Urothelium cell line (cell line): ENCODE results near the gene TGIF2.
A peak's percentile ranks its signal among the peaks of the same experiment; 100 is the strongest.

Experiments used
- DNase-seq: peaks from one replicate; pipeline ENCODE4 v3.0.0; 2011; ENCODE audit warnings: low spot score, mixed read lengths
- FAIRE-seq: peaks from 2 replicates; lab custom pipeline; 2011; peaks lifted over from hg19 to GRCh38; lab: Jason Lieb, UNC

Gene TGIF2

GRCh38 chr20:36574366-36575135 lies 1.2 kb downstream of the TGIF2 start:
- FAIRE-seq (no peak), DNase-seq (peak; percentile 59)

DNA sequence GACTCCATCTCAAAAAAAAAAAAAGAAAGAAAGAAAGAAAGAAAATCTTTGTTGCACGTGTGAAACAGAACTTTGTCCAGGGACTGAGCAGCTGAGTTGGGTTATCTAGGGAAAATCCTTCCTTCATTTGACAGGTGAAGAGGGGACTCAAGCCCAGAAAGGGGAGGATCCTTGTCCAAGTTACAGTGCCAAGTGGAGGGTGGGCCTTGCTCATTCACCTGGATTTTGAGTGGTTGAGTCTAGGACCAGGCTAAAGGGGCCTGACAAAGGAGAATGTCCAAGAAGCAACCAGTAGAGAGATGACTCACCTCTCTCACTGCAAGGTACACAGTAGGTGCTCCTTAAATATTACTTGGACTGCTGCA lies 2.7 kb downstream of the TGIF2 start:
- DNase-seq (no peak), FAIRE-seq (no peak)

- FAIRE-seq (no peak), DNase-seq (no peak)
These were observed 5.1 kb downstream of the TGIF2 start for GRCh38 chr20:36578356-36579041.

GRCh38 chr20:36579996-36580545 lies 6.7 kb downstream of the TGIF2 start:
- FAIRE-seq, result no peak
- no peak for DNase-seq

DNA sequence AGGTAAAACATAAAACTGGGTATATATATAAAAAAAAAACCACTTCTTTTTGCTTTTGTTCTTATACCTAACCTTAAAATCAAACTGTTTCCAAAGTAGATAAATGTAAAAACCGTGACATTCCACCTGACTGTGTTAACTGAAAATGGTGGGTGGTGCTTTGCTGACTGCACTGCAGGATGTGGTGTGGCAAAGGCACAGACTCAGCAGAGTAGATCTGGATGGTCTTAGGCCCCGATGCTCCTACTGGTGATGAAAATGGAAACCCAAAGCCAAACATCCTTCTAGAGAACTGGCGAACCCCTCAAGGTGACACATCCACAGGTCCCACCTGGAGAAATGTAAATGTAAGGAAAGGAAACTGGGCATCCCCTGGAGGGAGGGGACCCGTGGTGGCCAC lies 8.9 kb downstream of the TGIF2 start:
- DNase-seq (no peak), FAIRE-seq (no peak)

DNA sequence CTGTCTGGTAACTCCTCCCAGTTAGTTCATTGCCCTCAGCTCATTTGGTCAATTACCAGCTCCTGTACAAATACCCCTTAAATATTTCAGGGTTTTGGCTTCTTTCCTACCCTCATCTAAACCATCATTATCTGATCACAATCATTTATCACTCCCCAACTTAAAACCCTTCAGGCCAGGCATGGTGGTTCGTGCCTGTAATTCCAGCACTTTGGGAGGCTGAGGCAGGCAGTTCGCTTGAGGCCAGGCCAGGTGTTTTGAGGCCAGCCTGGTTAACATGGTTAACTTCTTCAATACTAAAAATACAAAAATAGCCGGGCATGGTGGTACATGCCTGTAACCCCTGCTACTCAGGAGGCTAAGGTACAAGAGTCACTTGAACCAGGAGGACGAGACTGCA lies 9.4 kb downstream of the TGIF2 start:
- DNase-seq, result no peak

GRCh38 chr20:36584018-36584481 lies 10.7 kb downstream of the TGIF2 start:
- no peak for FAIRE-seq
- no peak for DNase-seq

More for the DNA sequence above, 9.4 kb downstream of the TGIF2 start:
- no peak for FAIRE-seq

DNA sequence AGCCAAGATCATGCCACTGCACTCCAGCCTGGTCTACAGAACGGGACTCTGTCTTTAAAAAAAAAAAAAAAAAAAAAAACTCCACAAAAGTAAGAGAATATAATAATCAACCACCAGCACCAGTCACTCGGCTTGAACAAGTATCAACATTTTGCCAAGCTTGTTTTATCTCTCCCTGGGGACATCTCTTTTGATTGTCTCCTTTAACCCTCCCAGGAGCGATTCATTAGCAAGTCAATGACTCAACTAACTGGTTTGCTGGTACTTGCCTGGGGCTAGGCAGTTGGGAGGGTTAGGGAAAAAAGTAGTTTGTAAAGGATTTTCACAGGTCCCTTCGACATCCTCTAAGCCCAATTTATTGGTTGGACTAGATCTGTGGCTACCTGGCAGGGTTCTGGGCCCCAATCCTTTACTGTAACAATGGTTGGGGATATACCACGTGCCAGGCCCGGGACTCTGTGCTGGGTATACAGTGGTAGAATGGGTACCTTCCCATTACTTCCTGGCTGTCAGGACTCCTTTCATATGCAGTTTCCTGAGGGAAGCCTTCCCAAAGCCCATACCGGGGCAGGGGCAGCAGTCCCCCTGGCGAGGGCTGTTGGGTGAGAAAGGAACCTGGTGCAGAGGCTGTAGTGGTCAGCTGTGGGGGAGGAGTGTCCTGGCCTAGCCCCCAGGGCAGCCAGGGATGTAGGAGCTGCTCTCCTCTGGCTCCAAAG lies 12.2 kb downstream of the TGIF2 start:
- no peak for DNase-seq

GRCh38 chr20:36587388-36588070 lies 14.1 kb downstream of the TGIF2 start:
- FAIRE-seq, result no peak
- no peak for DNase-seq

More for the DNA sequence above, 12.2 kb downstream of the TGIF2 start:
- FAIRE-seq, result no peak

- no peak for DNase-seq
- no peak for FAIRE-seq
These were observed 17.9 kb downstream of the TGIF2 start for GRCh38 chr20:36591281-36591680.

DNA sequence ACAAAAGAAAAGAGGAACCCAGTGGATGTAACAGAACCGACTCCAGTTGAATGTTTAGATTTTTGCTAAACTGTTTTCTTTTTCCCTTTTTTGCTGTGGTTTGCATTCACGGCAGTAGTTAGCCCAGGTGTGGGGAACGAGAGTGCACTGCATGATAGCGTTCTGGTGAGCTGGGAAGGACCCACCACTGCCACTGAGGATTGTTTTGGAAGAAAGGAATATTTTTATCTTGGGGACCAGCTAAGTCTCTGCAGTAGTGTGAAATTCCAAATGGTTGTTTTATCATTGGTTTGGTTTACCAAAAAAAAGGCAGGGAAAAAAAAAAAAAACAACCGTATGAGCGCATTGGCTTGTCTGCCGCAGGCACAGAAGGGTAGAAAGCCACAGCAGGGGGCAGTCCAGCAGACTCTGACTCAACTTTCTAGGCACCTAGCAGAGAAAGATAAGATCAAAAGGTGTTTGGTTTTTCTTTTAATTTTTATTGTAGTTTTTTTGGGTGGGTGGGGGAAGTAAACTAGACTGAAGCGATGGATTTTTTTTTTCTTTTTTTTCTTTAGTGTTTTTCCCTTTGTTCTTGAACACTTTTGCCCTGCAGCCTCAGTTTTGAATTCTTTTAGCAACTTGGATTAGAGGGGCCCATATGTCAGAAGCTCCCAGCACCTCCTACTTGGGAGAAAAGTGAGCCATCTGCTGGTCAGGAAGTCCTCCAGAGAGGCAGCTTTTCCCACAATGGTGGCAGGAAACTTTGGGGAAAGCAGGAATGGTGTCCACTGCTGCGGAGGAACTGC lies 18.7 kb downstream of the TGIF2 start:
- FAIRE-seq (no peak), DNase-seq (no peak)

GRCh38 chr20:36593347-36593929 lies 20.0 kb downstream of the TGIF2 start:
- DNase-seq (no peak), FAIRE-seq (no peak)

GRCh38 chr20:36599912-36600345 lies 26.5 kb downstream of the TGIF2 start:
- DNase-seq (no peak), FAIRE-seq (no peak)

- no peak for FAIRE-seq
- no peak for DNase-seq
These were observed 28.1 kb downstream of the TGIF2 start for GRCh38 chr20:36601540-36601939.

GRCh38 chr20:36604952-36605398 lies 31.6 kb downstream of the TGIF2 start:
- DNase-seq, result no peak

GRCh38 chr20:36605399-36606157 lies 32.2 kb downstream of the TGIF2 start, which contains the start of gene RAB5IF:
RAB5IF (plus strand) TSS chr20:36605779; CDS start chr20:36605952, 173 bp downstream.
- DNase-seq, result peak; percentile 99
- FAIRE-seq, result peak; percentile 99

More at GRCh38 chr20:36604952-36605398, 31.6 kb downstream of the TGIF2 start:
- no peak for FAIRE-seq

- FAIRE-seq, result no peak
- no peak for DNase-seq
These were observed 33.0 kb downstream of the TGIF2 start for GRCh38 chr20:36606158-36607066.
